Hepatocyte (in vitro differentiated cells): ENCODE measurements around the gene EXTL1. TPM values are rescaled to one million over a fixed set of nuclear protein-coding genes. Genes with fewer than 3 reads are reported as not detected.

Source experiments
- DNase-seq: peaks from one replicate; pipeline ENCODE4 v3.0.0-alpha.2; 2016; ENCODE audit warnings: low spot score
- H2AFZ ChIP-seq: fragments of 200-600 bp; sonication (generic); 2 replicates; pipeline ENCODE4 v1.6.0; 2016; ENCODE audit warnings: antibody characterized with exemption, mild to moderate bottlenecking
- H3K27ac ChIP-seq: fragments of 200-600 bp; sonication (generic); 2 replicates; pipeline ENCODE4 v1.5.1; 2016; ENCODE audit warnings: mild to moderate bottlenecking
- H3K27me3 ChIP-seq: fragments of 200-600 bp; sonication (generic); 2 replicates; pipeline ENCODE4 v1.6.1; 2016
- H3K36me3 ChIP-seq: fragments of 200-600 bp; sonication (generic); replicated peaks from 2 replicates; pipeline ENCODE4 v1.5.1; 2016; ENCODE audit warnings: low read depth; ENCODE audit not compliant: insufficient read depth
- H3K4me1 ChIP-seq: fragments of 200-600 bp; sonication (generic); 2 replicates; pipeline ENCODE4 v1.5.1; 2016; ENCODE audit warnings: mild to moderate bottlenecking, moderate library complexity; ENCODE audit not compliant: insufficient read depth
- H3K4me2 ChIP-seq: fragments of 200-600 bp; sonication (generic); 2 replicates; pipeline ENCODE4 v1.6.0; 2016
- H3K4me3 ChIP-seq: fragments of 200-600 bp; sonication (generic); 2 replicates; pipeline ENCODE4 v1.5.1; 2016; ENCODE audit warnings: mild to moderate bottlenecking
- H3K79me2 ChIP-seq: fragments of 200-600 bp; sonication (generic); 2 replicates; pipeline ENCODE4 v1.6.0; 2017; ENCODE audit warnings: mild to moderate bottlenecking
- H3K9me2 ChIP-seq: fragments of 200-600 bp; sonication (generic); replicated peaks from 2 replicates; pipeline ENCODE4 v1.6.0; 2017; ENCODE audit warnings: mild to moderate bottlenecking; ENCODE audit not compliant: insufficient read depth
- H3K9me3 ChIP-seq: fragments of 200-600 bp; sonication (generic); 2 replicates; pipeline ENCODE4 v1.5.1; 2016; ENCODE audit warnings: low read depth, mild to moderate bottlenecking
- H4K20me1 ChIP-seq: fragments of 200-600 bp; sonication (generic); 2 replicates; pipeline ENCODE4 v1.6.0; 2016; ENCODE audit warnings: mild to moderate bottlenecking; ENCODE audit not compliant: insufficient read depth, poor library complexity, severe bottlenecking
- EZH2 ChIP-seq: fragments of 200-600 bp; sonication (generic); IDR thresholded peaks from 2 replicates; pipeline ENCODE4 v1.6.1; 2016; ENCODE audit warnings: antibody characterized with exemption, mild to moderate bottlenecking, borderline replicate concordance
- EZH2phosphoT487 ChIP-seq: fragments of 200-600 bp; sonication (generic); IDR thresholded peaks from one replicate; pipeline ENCODE4 v1.6.1; 2018; ENCODE audit warnings: antibody characterized with exemption, mild to moderate bottlenecking, low read depth, moderate library complexity; ENCODE audit not compliant: unreplicated experiment, severe bottlenecking
- WGBS: methylation state at CpG from one replicate; pipeline ENCODE4 v1.1.6; 2016; ENCODE audit warnings: low lambda C conversion rate; ENCODE audit errors: missing lambda C conversion rate; 5-methylcytosine and 5-hydroxymethylcytosine counted together
- polyA plus RNA-seq: library from polyadenylated mRNA; unstranded; fragments of >200 nt; fragmentation: Nextera tagmentation; extraction: Ambion mirVana; gene quantifications from 2 replicates; pipeline ENCODE4 v1.2.1, GENCODE V29; 2016
- small RNA-seq: library from RNA; depleted of rRNA; stranded (forward); fragments of <200 nt; gene quantifications from one replicate; pipeline ENCODE3, GENCODE V24; 2014
- total RNA-seq: library from RNA; depleted of rRNA; stranded (reverse); fragments of >200 nt; gene quantifications from 2 replicates; pipeline ENCODE4 v1.2.3, GENCODE V29; 2014
- TF ChIP-seq, protein P1 (sequence below): fragments of 200-600 bp; sonication (generic); IDR thresholded peaks from 2 replicates; pipeline ENCODE4 v1.5.1; 2016; ENCODE audit warnings: antibody characterized with exemption, mild to moderate bottlenecking; ENCODE audit not compliant: poor library complexity

The EXTL1 gene
- total and polyA plus RNA-seq, 2 experiments from 2014 or later: 0.17 to 1.3 TPM

- TF ChIP-seq EZH2: no peak
- TF ChIP-seq EZH2phosphoT487: no peak
- Histone ChIP-seq H3K4me2 (no peak overlapping the region), H3K9me2 (no peaks in the 10 kb centered on the region), H2AFZ (no peak overlapping the region), H3K9me3 (no peaks in the 10 kb centered on the region), H3K79me2 (no peaks in the 10 kb centered on the region), H3K4me1 (peaks cover 31% of the 10 kb centered on the region), H3K27ac (no peak overlapping the region), H3K36me3 (no peaks in the 10 kb centered on the region), H3K4me3 (no peak overlapping the region), H4K20me1 (no peaks in the 10 kb centered on the region), H3K27me3 (no peaks in the 10 kb centered on the region)
- WGBS: 74% methylated on average over 3 of the region's 3 CpGs
- DNase-seq: no peak
Measured at GRCh38 chr1:26082020-26082350, 60.4 kb downstream of the EXTL1 start.

- Histone ChIP-seq H3K27ac (peak overlapping the region; percentile 72), H4K20me1 (no peaks in the 10 kb centered on the region), H3K9me3 (no peaks in the 10 kb centered on the region), H3K36me3 (no peaks in the 10 kb centered on the region), H3K79me2 (no peaks in the 10 kb centered on the region), H3K4me2 (no peak overlapping the region), H2AFZ (no peak overlapping the region), H3K27me3 (no peaks in the 10 kb centered on the region), H3K4me3 (no peak overlapping the region), H3K9me2 (no peaks in the 10 kb centered on the region), H3K4me1 (peaks cover 29% of the 10 kb centered on the region)
- peak; percentile 80 for DNase-seq
- WGBS: 57% methylated on average over 5 of the region's 5 CpGs
- no peak for TF ChIP-seq EZH2
- TF ChIP-seq, protein P1, sequence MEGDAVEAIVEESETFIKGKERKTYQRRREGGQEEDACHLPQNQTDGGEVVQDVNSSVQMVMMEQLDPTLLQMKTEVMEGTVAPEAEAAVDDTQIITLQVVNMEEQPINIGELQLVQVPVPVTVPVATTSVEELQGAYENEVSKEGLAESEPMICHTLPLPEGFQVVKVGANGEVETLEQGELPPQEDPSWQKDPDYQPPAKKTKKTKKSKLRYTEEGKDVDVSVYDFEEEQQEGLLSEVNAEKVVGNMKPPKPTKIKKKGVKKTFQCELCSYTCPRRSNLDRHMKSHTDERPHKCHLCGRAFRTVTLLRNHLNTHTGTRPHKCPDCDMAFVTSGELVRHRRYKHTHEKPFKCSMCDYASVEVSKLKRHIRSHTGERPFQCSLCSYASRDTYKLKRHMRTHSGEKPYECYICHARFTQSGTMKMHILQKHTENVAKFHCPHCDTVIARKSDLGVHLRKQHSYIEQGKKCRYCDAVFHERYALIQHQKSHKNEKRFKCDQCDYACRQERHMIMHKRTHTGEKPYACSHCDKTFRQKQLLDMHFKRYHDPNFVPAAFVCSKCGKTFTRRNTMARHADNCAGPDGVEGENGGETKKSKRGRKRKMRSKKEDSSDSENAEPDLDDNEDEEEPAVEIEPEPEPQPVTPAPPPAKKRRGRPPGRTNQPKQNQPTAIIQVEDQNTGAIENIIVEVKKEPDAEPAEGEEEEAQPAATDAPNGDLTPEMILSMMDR: no peak
- TF ChIP-seq EZH2phosphoT487: no peak
Measured at GRCh38 chr1:26083208-26083607, 61.6 kb downstream of the EXTL1 start.

DNA sequence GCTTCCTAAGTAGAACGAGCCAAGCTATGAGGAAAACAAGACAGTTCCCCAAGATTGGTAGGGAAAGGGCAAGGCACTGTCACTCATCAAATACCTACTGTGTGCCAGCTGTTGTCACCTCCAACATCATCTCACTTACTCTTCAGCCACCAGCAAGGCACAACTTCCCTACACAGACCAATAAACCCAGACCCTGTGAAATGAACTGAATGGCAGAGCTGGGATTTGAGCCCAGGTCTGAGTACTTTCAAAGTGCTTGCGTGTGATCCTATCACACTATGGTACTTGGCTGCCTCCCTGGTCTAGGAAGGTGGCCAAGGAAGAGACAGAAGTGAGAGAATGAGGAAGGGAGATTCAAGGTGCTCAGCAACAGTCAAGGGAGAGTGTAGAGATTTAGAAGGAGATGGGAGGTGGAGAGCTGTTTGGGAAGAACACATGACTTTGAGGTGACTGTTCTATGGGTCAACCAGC, 62.6 kb downstream of the EXTL1 start:
- TF ChIP-seq EZH2: no peak
- TF ChIP-seq, protein P1: no peak
- TF ChIP-seq EZH2phosphoT487: no peak
- WGBS: 79% methylated on average over 2 of the region's 2 CpGs
- peak overlapping the region; percentile 72 for H3K27ac ChIP-seq
- H3K4me3 ChIP-seq: no peak overlapping the region
- H3K79me2 ChIP-seq: no peaks in the 10 kb centered on the region
- DNase-seq: no peak
- H3K4me2 ChIP-seq: no peak overlapping the region
- H3K27me3 ChIP-seq: no peaks in the 10 kb centered on the region
- H3K36me3 ChIP-seq: no peaks in the 10 kb centered on the region
- no peaks in the 10 kb centered on the region for H3K9me2 ChIP-seq
- no peak overlapping the region for H2AFZ ChIP-seq
- H3K4me1 ChIP-seq: peaks cover 22% of the 10 kb centered on the region
- H4K20me1 ChIP-seq: no peaks in the 10 kb centered on the region
- H3K9me3 ChIP-seq: no peaks in the 10 kb centered on the region

DNA sequence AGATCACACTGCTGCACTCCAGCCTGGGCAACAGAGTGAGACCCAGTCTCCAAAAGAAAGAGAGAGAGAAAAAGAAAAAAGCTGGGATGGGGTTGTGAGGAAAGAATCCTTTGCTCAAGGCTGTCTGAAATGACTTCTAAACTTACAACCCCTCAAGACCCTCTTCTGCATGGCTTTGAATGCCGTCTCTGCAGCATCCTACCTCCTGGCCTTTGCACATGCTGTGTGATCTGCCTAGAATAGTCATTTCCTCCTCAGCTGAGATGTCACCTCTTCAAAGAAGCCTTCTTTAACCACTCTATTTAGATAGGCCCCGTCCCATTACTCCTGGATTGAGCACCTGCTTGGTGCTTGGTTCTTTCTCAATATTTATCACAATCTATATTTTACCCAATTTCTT, 63.3 kb downstream of the EXTL1 start:
- Histone ChIP-seq H3K27me3 (no peaks in the 10 kb centered on the region), H3K4me1 (peaks cover 14% of the 10 kb centered on the region), H3K79me2 (no peaks in the 10 kb centered on the region), H2AFZ (no peak overlapping the region), H3K9me2 (no peaks in the 10 kb centered on the region), H3K4me2 (no peak overlapping the region), H3K36me3 (no peaks in the 10 kb centered on the region), H4K20me1 (no peaks in the 10 kb centered on the region), H3K9me3 (no peaks in the 10 kb centered on the region), H3K4me3 (no peak overlapping the region), H3K27ac (no peak overlapping the region)
- TF ChIP-seq, protein P1: no peak
- TF ChIP-seq EZH2: no peak
- no peak for TF ChIP-seq EZH2phosphoT487
- 87% methylated on average over 2 of the region's 2 CpGs for WGBS
- no peak for DNase-seq

Small RNA genes lying within 50 kb of the gene (small RNA-seq; reads per million reads assigned to genes)
- not detected for gene RF00283
- gene RF00492: not detected

Other genes with a start within 250 kb of the EXTL1 start
- gene SELENON, start 221.6 kb upstream of the EXTL1 start, total RNA-seq: 18.5 and 26.7 TPM in 2 replicates
- 37.7 and 39.5 TPM in 2 replicates for gene SELENON, start 221.6 kb upstream of the EXTL1 start, polyA plus RNA-seq
- 59.5 and 62.6 TPM in 2 replicates for gene MTFR1L, start 201.8 kb upstream of the EXTL1 start, total RNA-seq
- gene MTFR1L, start 201.8 kb upstream of the EXTL1 start, polyA plus RNA-seq: 90.7 and 103 TPM in 2 replicates
- gene AUNIP, start 162.3 kb upstream of the EXTL1 start, total RNA-seq: 1.3 and 2.4 TPM in 2 replicates
- 0.41 and 2.4 TPM in 2 replicates for gene AUNIP, start 162.3 kb upstream of the EXTL1 start, polyA plus RNA-seq
- gene PAQR7, start 146.1 kb upstream of the EXTL1 start, total RNA-seq: 21.5 and 27.0 TPM in 2 replicates
- 3.3 and 4.8 TPM in 2 replicates for gene PAQR7, start 146.1 kb upstream of the EXTL1 start, polyA plus RNA-seq
- 91.6 and 104 TPM in 2 replicates for gene STMN1, start 115.4 kb upstream of the EXTL1 start, total RNA-seq
- 338 and 395 TPM in 2 replicates for gene STMN1, start 115.4 kb upstream of the EXTL1 start, polyA plus RNA-seq
- 19.6 and 24.6 TPM in 2 replicates for gene PAFAH2, start 23.7 kb upstream of the EXTL1 start, total RNA-seq
- 22.7 TPM in 2 replicates for gene PAFAH2, start 23.7 kb upstream of the EXTL1 start, polyA plus RNA-seq
- gene SLC30A2, start 24.3 kb downstream of the EXTL1 start, total RNA-seq: 1.8 and 6.6 TPM in 2 replicates
- gene SLC30A2, start 24.3 kb downstream of the EXTL1 start, polyA plus RNA-seq: 4.5 and 4.8 TPM in 2 replicates
- gene TRIM63, start 45.9 kb downstream of the EXTL1 start, total RNA-seq: 2.9 and 5.7 TPM in 2 replicates
- 8.2 and 9.5 TPM in 2 replicates for gene TRIM63, start 45.9 kb downstream of the EXTL1 start, polyA plus RNA-seq
- gene PDIK1L, start 90.0 kb downstream of the EXTL1 start, total RNA-seq: 12.5 and 16.8 TPM in 2 replicates
- gene PDIK1L, start 90.0 kb downstream of the EXTL1 start, polyA plus RNA-seq: 2.6 and 4.4 TPM in 2 replicates
- 0.10 and 0.16 TPM in 2 replicates for gene FAM110D, start 137.3 kb downstream of the EXTL1 start, total RNA-seq
- 0.40 and 0.44 TPM in 2 replicates for gene FAM110D, start 137.3 kb downstream of the EXTL1 start, polyA plus RNA-seq
- not detected in 2 replicates for gene C1orf232, start 147.2 kb downstream of the EXTL1 start, total RNA-seq
- not detected in 2 replicates for gene C1orf232, start 147.2 kb downstream of the EXTL1 start, polyA plus RNA-seq
- 20.5 and 25.7 TPM in 2 replicates for gene ZNF593, start 148.1 kb downstream of the EXTL1 start, total RNA-seq
- gene ZNF593, start 148.1 kb downstream of the EXTL1 start, polyA plus RNA-seq: 69.1 and 71.8 TPM in 2 replicates
- gene ZNF593OS, start 150.1 kb downstream of the EXTL1 start, total RNA-seq: 0.10 TPM in 1 of 2 replicates, not detected in the other
- gene ZNF593OS, start 150.1 kb downstream of the EXTL1 start, polyA plus RNA-seq: 0.45 and 2.1 TPM in 2 replicates
- gene CNKSR1, start 155.7 kb downstream of the EXTL1 start, total RNA-seq: 13.3 and 18.1 TPM in 2 replicates
- gene CNKSR1, start 155.7 kb downstream of the EXTL1 start, polyA plus RNA-seq: 31.4 and 38.6 TPM in 2 replicates
- gene CATSPER4, start 168.8 kb downstream of the EXTL1 start, total RNA-seq: not detected in 2 replicates
- gene CATSPER4, start 168.8 kb downstream of the EXTL1 start, polyA plus RNA-seq: 0.07 TPM in 1 of 2 replicates, not detected in the other
- gene CEP85, start 212.4 kb downstream of the EXTL1 start, total RNA-seq: 11.4 and 14.6 TPM in 2 replicates
- gene CEP85, start 212.4 kb downstream of the EXTL1 start, polyA plus RNA-seq: 12.4 and 15.3 TPM in 2 replicates